ENCODE results near the gene ACSBG1. TPM values are rescaled to one million over a fixed set of nuclear protein-coding genes. Genes with fewer than 3 reads are reported as not detected.

Gene ACSBG1
- total RNA-seq, 1 donor from 2014 or later, result 3.4 TPM

- no peaks in the 10 kb centered on the region for H3K9me3 ChIP-seq
- intact Hi-C loops (cut with DNase I), result no loop called here
- H3K4me1 ChIP-seq, result peaks cover 33% of the 10 kb centered on the region
- H3K36me3 ChIP-seq, result no peaks in the 10 kb centered on the region
- DNase-seq (ENCODE audit: extremely low spot score in 2 of 2), result peak in 1 of 2 donors; percentile 78
- H3K4me3 ChIP-seq, result no peak overlapping the region
- no peaks in the 10 kb centered on the region for H3K27me3 ChIP-seq
- no peak overlapping the region for H3K27ac ChIP-seq
- no peak for TF ChIP-seq POLR2AphosphoS5 (IDR thresholded peaks at IDR 0.05; ENCODE audit: insufficient read depth in 1 of 2, low read depth in 1 of 2)
- TF ChIP-seq CTCF (IDR thresholded peaks at IDR 0.05), result no peak
- TF ChIP-seq POLR2A (IDR thresholded peaks at IDR 0.05), result no peak
Observed at GRCh38 chr15:78205856-78206255, 28.5 kb downstream of the ACSBG1 start.

- Histone ChIP-seq H3K36me3 (no peaks in the 10 kb centered on the region), H3K4me1 (peaks cover 27% of the 10 kb centered on the region), H3K27ac (no peak overlapping the region), H3K9me3 (no peaks in the 10 kb centered on the region), H3K27me3 (no peaks in the 10 kb centered on the region), H3K4me3 (no peak overlapping the region)
- no peak for DNase-seq (ENCODE audit: extremely low spot score in 2 of 2)
- intact Hi-C loops (cut with DNase I), result no loop called here
- TF ChIP-seq CTCF (IDR thresholded peaks at IDR 0.05) (no peak), POLR2A (IDR thresholded peaks at IDR 0.05) (no peak), POLR2AphosphoS5 (IDR thresholded peaks at IDR 0.05; ENCODE audit: insufficient read depth in 1 of 2, low read depth in 1 of 2) (no peak)
Observed at GRCh38 chr15:78205337-78205736, 29.0 kb downstream of the ACSBG1 start.

- H3K4me3 ChIP-seq, result no peak overlapping the region
- TF ChIP-seq POLR2AphosphoS5 (IDR thresholded peaks at IDR 0.05; ENCODE audit: insufficient read depth in 1 of 2, low read depth in 1 of 2) (peak in 1 of 2 donors; percentile 42), POLR2A (IDR thresholded peaks at IDR 0.05) (no peak)
- H3K27ac ChIP-seq, result peak overlapping the region; percentile 20
- H3K27me3 ChIP-seq, result no peaks in the 10 kb centered on the region
- peak in 1 of 2 donors; percentile 88 for DNase-seq (ENCODE audit: extremely low spot score in 2 of 2)
- H3K4me1 ChIP-seq, result peaks cover 20% of the 10 kb centered on the region
- intact Hi-C loops (cut with DNase I), result no loop called here
- H3K9me3 ChIP-seq, result no peaks in the 10 kb centered on the region
- H3K36me3 ChIP-seq, result no peaks in the 10 kb centered on the region
Observed at GRCh38 chr15:78204351-78205309, 29.7 kb downstream of the ACSBG1 start.

GRCh38 chr15:78203346-78204225 lies 30.8 kb downstream of the ACSBG1 start:
- TF ChIP-seq POLR2AphosphoS5 (IDR thresholded peaks at IDR 0.05; ENCODE audit: insufficient read depth in 1 of 2, low read depth in 1 of 2), result no peak
- TF ChIP-seq CTCF (IDR thresholded peaks at IDR 0.05), result no peak
- no peak for TF ChIP-seq POLR2A (IDR thresholded peaks at IDR 0.05)
- H3K9me3 ChIP-seq, result no peaks in the 10 kb centered on the region
- no peaks in the 10 kb centered on the region for H3K36me3 ChIP-seq
- intact Hi-C loops (cut with DNase I), result no loop called here
- DNase-seq (ENCODE audit: extremely low spot score in 2 of 2), result peak in 1 of 2 donors; percentile 69
- H3K27ac ChIP-seq, result no peak overlapping the region
- H3K27me3 ChIP-seq, result no peaks in the 10 kb centered on the region
- peaks cover 16% of the 10 kb centered on the region for H3K4me1 ChIP-seq
- no peak overlapping the region for H3K4me3 ChIP-seq

Measured in vagina (tissue), 2 donors.